H1 (cell line): ENCODE data around the gene HECTD4. TPM values are rescaled to one million over a fixed set of nuclear protein-coding genes. Genes with fewer than 3 reads are reported as not detected.

ENCODE experiments used
- CTCF ChIA-PET: fragments of 300-600 bp; sonication (Branson Sonifier 250); formaldehyde crosslinking; loops from one replicate; lab custom pipeline; 2021; ENCODE audit not compliant: partially characterized antibody; lab: Charles Lee
- POLR2A ChIA-PET: fragments of 300-600 bp; sonication (Branson Sonifier 250); formaldehyde crosslinking; loops from one replicate; lab custom pipeline; 2021; ENCODE audit warnings: inconsistent platforms; ENCODE audit not compliant: partially characterized antibody; lab: Charles Lee
- DNase-seq, 2 experiments: peaks; one replicate each; pipeline versions ENCODE4 v3.0.0 to v3.0.0-alpha.2; 2010 to 2022; ENCODE audit warnings: low spot score in 2 of 2, low read depth in 1 of 2, mixed read lengths in 1 of 2
- FAIRE-seq: peaks from 2 replicates; lab custom pipeline; 2011; peaks lifted over from hg19 to GRCh38; lab: Jason Lieb, UNC
- H2AFZ ChIP-seq: 2 replicates; pipeline ENCODE4 v1.8.1; 2012; ENCODE audit warnings: low read length, inconsistent platforms
- H2AK5ac ChIP-seq: 2 replicates; pipeline ENCODE4 v1.6.1; 2013; ENCODE audit warnings: low read depth, low read length
- H2BK120ac ChIP-seq: replicated peaks from 2 replicates; pipeline ENCODE3; 2013; ENCODE audit warnings: low read depth, low read length, inconsistent platforms
- H2BK12ac ChIP-seq: 2 replicates; pipeline ENCODE4 v1.6.1; 2013; ENCODE audit warnings: low read depth, low read length
- H2BK15ac ChIP-seq: 2 replicates; pipeline ENCODE4 v1.6.1; 2013; ENCODE audit warnings: low read length
- H2BK20ac ChIP-seq: 2 replicates; pipeline ENCODE4 v1.6.1; 2013; ENCODE audit warnings: low read length
- H2BK5ac ChIP-seq: 2 replicates; pipeline ENCODE4 v1.6.1; 2013; ENCODE audit warnings: low read depth, low read length
- H3K14ac ChIP-seq: 2 replicates; pipeline ENCODE4 v1.6.1; 2013; ENCODE audit warnings: inconsistent platforms; ENCODE audit not compliant: insufficient read length
- H3K18ac ChIP-seq: 2 replicates; pipeline ENCODE4 v1.6.1; 2013; ENCODE audit warnings: low read length; ENCODE audit errors: extremely low read depth
- H3K23ac ChIP-seq: 2 replicates; pipeline ENCODE4 v1.6.1; 2013; ENCODE audit warnings: inconsistent platforms; ENCODE audit not compliant: insufficient read length
- H3K23me2 ChIP-seq: 2 replicates; pipeline ENCODE4 v1.6.1; 2013; ENCODE audit warnings: low read depth, low read length
- H3K27ac ChIP-seq: 2 replicates; pipeline ENCODE4 v1.6.1; 2011; ENCODE audit warnings: low read depth, low read length, inconsistent platforms
- H3K27me3 ChIP-seq, 4 experiments: replicated peaks in 1 of 4; 1 replicate in 1 of 4; 2 replicates in 3 of 4; pipeline versions ENCODE4 v1.6.1 to v1.8.1; 2011 to 2013; ENCODE audit warnings: low read length in 3 of 4, mild to moderate bottlenecking in 3 of 4, inconsistent platforms in 2 of 4, mixed read lengths in 2 of 4, moderate library complexity in 1 of 4; ENCODE audit not compliant: control insufficient read depth in 3 of 4, insufficient read depth in 3 of 4; ENCODE audit errors: extremely low read depth in 1 of 4
- H3K36me3 ChIP-seq, 4 experiments: 2 replicates each; pipeline versions ENCODE4 v1.6.1 to v1.8.1; 2011 to 2013; ENCODE audit warnings: mild to moderate bottlenecking in 4 of 4, low read length in 3 of 4, moderate library complexity in 2 of 4, control low read depth in 1 of 4, inconsistent platforms in 1 of 4; ENCODE audit not compliant: insufficient read depth in 4 of 4, control insufficient read depth in 2 of 4
- H3K4ac ChIP-seq: replicated peaks from 2 replicates; pipeline ENCODE3; 2013; ENCODE audit warnings: low read length, low read depth, mixed read lengths, inconsistent platforms; ENCODE audit not compliant: insufficient read length
- H3K4me1 ChIP-seq, 4 experiments: replicated peaks in 1 of 4; 1 replicate in 1 of 4; 2 replicates in 3 of 4; pipeline versions ENCODE4 v1.6.1 to v1.8.1; 2011 to 2013; ENCODE audit warnings: low read length in 3 of 4, inconsistent platforms in 2 of 4, mixed read lengths in 1 of 4; ENCODE audit not compliant: insufficient read depth in 4 of 4, control insufficient read depth in 3 of 4
- H3K4me2 ChIP-seq, 2 experiments: 2 replicates each; pipeline versions ENCODE4 v1.6.1 to v1.8.1; 2011 to 2013; ENCODE audit warnings: low read depth in 2 of 2, low read length in 2 of 2, control low read depth in 1 of 2, inconsistent platforms in 1 of 2, mild to moderate bottlenecking in 1 of 2; ENCODE audit not compliant: insufficient read depth in 1 of 2
- H3K4me3 ChIP-seq, 4 experiments: fragments of 200-600, 300-600 bp in 1 of 4; sonication (generic), shearing (Covaris generic), sonication (Bioruptor Twin) in 1 of 4; 2 replicates each; pipeline versions ENCODE4 v1.5.1 to v1.8.1; 2011 to 2016; ENCODE audit warnings: low read length in 4 of 4, low read depth in 3 of 4, control low read depth in 2 of 4, inconsistent platforms in 2 of 4, mild to moderate bottlenecking in 2 of 4, mixed read lengths in 1 of 4, moderate library complexity in 1 of 4; ENCODE audit not compliant: insufficient read depth in 2 of 4; ENCODE audit errors: extremely low read depth in 1 of 4
- H3K56ac ChIP-seq: replicated peaks from 2 replicates; pipeline ENCODE3; 2013; ENCODE audit warnings: low read depth, mild to moderate bottlenecking, mixed read lengths, low read length, inconsistent platforms; ENCODE audit not compliant: insufficient read length
- H3K79me1 ChIP-seq: 2 replicates; pipeline ENCODE4 v1.6.1; 2013; ENCODE audit warnings: low read depth, low read length, control low read depth
- H3K79me2 ChIP-seq, 2 experiments: 2 replicates each; pipeline versions ENCODE4 v1.6.1 to v1.8.1; 2012 to 2013; ENCODE audit warnings: low read length in 2 of 2, mild to moderate bottlenecking in 2 of 2, inconsistent platforms in 1 of 2; ENCODE audit not compliant: insufficient read depth in 2 of 2, control insufficient read depth in 1 of 2
- H3K9ac ChIP-seq, 4 experiments: replicated peaks in 1 of 4; 1 replicate in 1 of 4; 2 replicates in 3 of 4; pipeline versions ENCODE4 v1.6.1 to v1.8.1; 2011 to 2013; ENCODE audit warnings: low read depth in 3 of 4, low read length in 3 of 4, control low read depth in 2 of 4, mild to moderate bottlenecking in 2 of 4, moderate library complexity in 2 of 4, inconsistent platforms in 1 of 4; ENCODE audit errors: extremely low read depth in 1 of 4
- H3K9me3 ChIP-seq, 2 experiments: 2 replicates each; pipeline versions ENCODE4 v1.6.1 to v1.8.1; 2012 to 2013; ENCODE audit warnings: mild to moderate bottlenecking in 2 of 2, moderate library complexity in 2 of 2, control low read depth in 1 of 2, inconsistent platforms in 1 of 2, low read depth in 1 of 2, low read length in 1 of 2, mixed read lengths in 1 of 2; ENCODE audit not compliant: insufficient read depth in 2 of 2
- H4K20me1 ChIP-seq, 2 experiments: replicated peaks in 1 of 2; 2 replicates each; pipeline versions ENCODE3 to v1.8.1; 2011 to 2013; ENCODE audit warnings: inconsistent platforms in 2 of 2, low read length in 2 of 2, mild to moderate bottlenecking in 1 of 2; ENCODE audit not compliant: insufficient read depth in 2 of 2, control insufficient read depth in 1 of 2
- H4K5ac ChIP-seq: 2 replicates; pipeline ENCODE4 v1.6.1; 2013; ENCODE audit warnings: low read length, low read depth, mixed read lengths, inconsistent platforms; ENCODE audit not compliant: insufficient read length
- H4K8ac ChIP-seq: 2 replicates; pipeline ENCODE4 v1.8.0; 2013; ENCODE audit warnings: mild to moderate bottlenecking, moderate library complexity, low read length, inconsistent platforms; ENCODE audit not compliant: insufficient read depth; ENCODE audit errors: extremely low read depth
- H4K91ac ChIP-seq: replicated peaks from 2 replicates; pipeline ENCODE3; 2013; ENCODE audit warnings: low read length, mixed read lengths, inconsistent platforms; ENCODE audit not compliant: insufficient read length
- PHF8 ChIP-seq: fragments of 200-600 bp; sonication (generic); conservative IDR thresholded peaks from 2 replicates; pipeline ENCODE4 v1.7.1; 2012; ENCODE audit warnings: low read depth, mild to moderate bottlenecking, inconsistent platforms, low read length, moderate library complexity
- RAD21 ChIP-seq, 2 experiments: IDR thresholded peaks in 1 of 2; conservative IDR thresholded peaks in 1 of 2; 2 replicates each; pipeline ENCODE4 v1.6.1; 2011; ENCODE audit warnings: low read depth in 2 of 2, low read length in 2 of 2, improper control_type of control experiment in 1 of 2, inconsistent platforms in 1 of 2, mild to moderate bottlenecking in 1 of 2, moderate library complexity in 1 of 2
- SP2 ChIP-seq: IDR thresholded peaks from 2 replicates; pipeline ENCODE4 v1.6.1; 2012; ENCODE audit warnings: mild to moderate bottlenecking, low read length, inconsistent platforms
- SRF ChIP-seq: IDR thresholded peaks from 2 replicates; pipeline ENCODE4 v1.6.1; 2011; ENCODE audit warnings: mild to moderate bottlenecking, low read depth, low read length, moderate library complexity
- ZNF274 ChIP-seq: IDR thresholded peaks from 2 replicates; pipeline ENCODE4 v1.7.0; 2012; ENCODE audit warnings: low read length, borderline replicate concordance; ENCODE audit errors: extremely low read depth
- WGBS, 2 experiments: shearing (Covaris generic) in 1 of 2; methylation state at CpG; one replicate each; pipeline versions ENCODE4 v1.1.6 to v1.1.7; 2013 to 2015; ENCODE audit warnings: low lambda C conversion rate in 2 of 2, mixed read lengths in 2 of 2, inconsistent platforms in 1 of 2, low coverage in 1 of 2, missing lambda C conversion rate in 1 of 2; ENCODE audit not compliant: insufficient replicate concordance in 2 of 2, insufficient coverage in 1 of 2, insufficient read length in 1 of 2; ENCODE audit errors: extremely low coverage in 1 of 2, missing lambda C conversion rate in 1 of 2; 5-methylcytosine and 5-hydroxymethylcytosine counted together
- polyA plus RNA-seq, 7 experiments: library from polyadenylated mRNA; depleted of rRNA in 3 of 7; stranded (reverse) in 5 of 7; unstranded in 2 of 7; fragments of >200 nt in 5 of 7; fragments of 200-250 nt in 2 of 7; gene quantifications; 1 replicate in 5 of 7; 2 replicates in 1 of 7; 4 replicates in 1 of 7; pipeline versions ENCODE4 v1.2.1 to v1.2.3, GENCODE V29; 2011 to 2013; ENCODE audit warnings: missing spikeins in 2 of 7, mixed read lengths in 2 of 7
- total RNA-seq: library from RNA; stranded (reverse); fragmentation: NEBNext Ultra II Directional; extraction: Animal tissue kit (Norgen Biotek cat#: 25700); gene quantifications from 2 replicates; pipeline ENCODE4 v1.2.1, GENCODE V29; 2021

Gene HECTD4
- total and polyA plus RNA-seq, 2 of the 8 experiments (the other 6 are each of a cell fraction or from before 2014, with no cell fraction given) = 6.5 to 33.7 TPM

DNA sequence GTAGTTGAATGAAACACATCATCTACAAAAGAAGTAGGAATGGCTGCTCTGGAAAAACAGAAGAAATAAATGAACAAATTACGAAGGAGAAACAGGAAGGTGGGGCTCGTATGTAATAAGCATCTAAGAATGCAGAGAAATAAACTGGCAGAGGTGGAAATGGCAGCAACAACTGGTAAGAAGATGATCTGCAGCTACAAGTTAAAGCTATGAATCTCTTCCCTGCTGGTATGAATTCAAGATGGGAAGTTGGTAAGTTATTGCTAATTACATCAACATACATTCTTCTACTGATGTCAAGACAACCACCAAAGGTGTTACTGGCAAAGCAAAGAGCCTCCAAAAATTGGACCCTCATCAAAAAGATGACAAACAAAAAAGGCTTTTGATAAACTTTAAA lies 59.8 kb downstream of the HECTD4 start:
- no peak overlapping the region for H4K8ac ChIP-seq
- DNase-seq (no peak), FAIRE-seq (no peak)
- CTCF ChIA-PET = interaction anchor here (0.7 to 2.3 kb wide), 6 partner anchors 9 to 62 kb away, joined by 3 to 6 read pairs (median 4); no protein-coding TSS in a partner anchor
- peaks cover 0 to 5% (median under 1%) of the 10 kb centered on the region in 4 experiments; a peak in 2 of 7 replicates for H3K4me1 ChIP-seq
- no peak overlapping the region for H3K23ac ChIP-seq
- no peaks in the 10 kb centered on the region for H3K36me3 ChIP-seq
- H2BK5ac ChIP-seq = no peak overlapping the region
- no peak overlapping the region for H3K14ac ChIP-seq
- H3K4ac ChIP-seq = no peak overlapping the region
- H4K20me1 ChIP-seq = no peaks in the 10 kb centered on the region
- H2BK20ac ChIP-seq = no peak overlapping the region
- H3K27ac ChIP-seq = no peak overlapping the region
- H2AFZ ChIP-seq = no peak overlapping the region
- H3K4me2 ChIP-seq = no peak overlapping the region
- H3K4me3 ChIP-seq = no peak overlapping the region
- no peak overlapping the region for H4K91ac ChIP-seq
- H3K18ac ChIP-seq = no peak overlapping the region; the same call in 1 of the 2 replicates
- no peak overlapping the region for H2BK120ac ChIP-seq
- no peaks in the 10 kb centered on the region for H3K27me3 ChIP-seq
- no peaks in the 10 kb centered on the region for H3K23me2 ChIP-seq
- no peak overlapping the region for H3K56ac ChIP-seq
- no peaks in the 10 kb centered on the region for H3K9me3 ChIP-seq
- no peaks in the 10 kb centered on the region for H3K79me1 ChIP-seq
- H3K79me2 ChIP-seq = peaks cover 0 to 5% of the 10 kb centered on the region in 2 experiments; a peak in 1 of 4 replicates
- 85% methylated on average over 2 of the region's 2 CpGs; no CpG with 5 or more reads in 1 of the 2 experiments for WGBS, 2 experiments
- no peak overlapping the region for H2AK5ac ChIP-seq
- H2BK15ac ChIP-seq = no peak overlapping the region
- H4K5ac ChIP-seq = no peak overlapping the region
- TF ChIP-seq RAD21 (IDR thresholded peaks at IDR 0.05 in 1 of 2, conservative IDR thresholded peaks at IDR 0.05 in 1 of 2; ENCODE audit: low read depth in 2 of 2, low read length in 2 of 2) (no peak), ZNF274 (no peak), SP2 (no peak), PHF8 (no peak), SRF (no peak)
- POLR2A ChIA-PET = interaction anchor here (1.0 kb wide), 1 partner anchor 28 kb away, joined by 3 read pairs; no protein-coding TSS in a partner anchor
- no peak overlapping the region for H2BK12ac ChIP-seq
- no peak overlapping the region for H3K9ac ChIP-seq
